Measurements from ENCODE around the gene SYT15. TPM values are rescaled to one million over a fixed set of nuclear protein-coding genes. Genes with fewer than 3 reads are reported as not detected.
"Not testable (repeated sequence)": the region's sequence is repeated elsewhere in the genome, so short reads cannot be mapped to it uniquely, and the experiment has no call there.

Gene SYT15
- polyA plus RNA-seq, 3 donors, result 0.23 to 0.31 TPM; not detected in 1

GRCh38 chr10:46565591-46566332, 13.2 kb upstream of the SYT15 start:
- H3K4me3 ChIP-seq (replicated peaks in 1 of 3; ENCODE audit: low read depth in 2 of 3, low read length in 3 of 3); H3K36me3 Mint-ChIP-seq; H2AFZ ChIP-seq (ENCODE audit: insufficient read depth, low read depth, low read length, poor library complexity, severe bottlenecking); H3K9ac ChIP-seq (ENCODE audit: insufficient read depth, low read length, poor library complexity, severe bottlenecking); H3K9me3 Mint-ChIP-seq; H3K27me3 Mint-ChIP-seq (ENCODE audit: low read depth in 3 of 3); intact Hi-C loops (cut with micrococcal nuclease); H3K27ac ChIP-seq (ENCODE audit: low read depth in 1 of 2, low read length in 2 of 2); H3K4me2 ChIP-seq (replicated peaks; ENCODE audit: extremely low read depth, low read length, poor library complexity, severe bottlenecking); H3K36me3 ChIP-seq (replicated peaks in 1 of 2; ENCODE audit: control insufficient read depth in 1 of 2, insufficient read depth in 2 of 2, low read length in 2 of 2); H3K4me3 Mint-ChIP-seq; H3K79me2 ChIP-seq (ENCODE audit: insufficient read depth, low read length); H3K27ac Mint-ChIP-seq; H3K9me3 ChIP-seq (replicated peaks in 1 of 2; ENCODE audit: control insufficient read depth in 1 of 2, insufficient read depth in 1 of 2, low read length in 2 of 2); H3K4me1 ChIP-seq (ENCODE audit: control insufficient read depth in 1 of 2, insufficient read depth in 2 of 2, low read length in 2 of 2); H4K20me1 ChIP-seq (ENCODE audit: insufficient read depth, low read length); H3K4me1 Mint-ChIP-seq; H3K27me3 ChIP-seq (ENCODE audit: control insufficient read depth in 2 of 2, insufficient read depth in 2 of 2, low read length in 2 of 2): not testable (repeated sequence)
- DNase-seq, result peak; percentile 50 to 63 (median 55)
- WGBS (ENCODE audit: insufficient coverage), result no CpG with 5 or more reads among the region's 6 CpGs
- peak; percentile 51 for TF ChIP-seq CTCF (IDR thresholded peaks at IDR 0.05)

GRCh38 chr10:46567151-46567550, 11.8 kb upstream of the SYT15 start:
- DNase-seq; intact Hi-C loops (cut with micrococcal nuclease); H3K4me3 Mint-ChIP-seq; H3K9ac ChIP-seq (ENCODE audit: insufficient read depth, low read length, poor library complexity, severe bottlenecking); H3K4me2 ChIP-seq (replicated peaks; ENCODE audit: extremely low read depth, low read length, poor library complexity, severe bottlenecking); H3K4me1 Mint-ChIP-seq; H4K20me1 ChIP-seq (ENCODE audit: insufficient read depth, low read length); H3K27ac ChIP-seq (ENCODE audit: low read depth in 1 of 2, low read length in 2 of 2); H3K79me2 ChIP-seq (ENCODE audit: insufficient read depth, low read length); H3K36me3 ChIP-seq (replicated peaks in 1 of 2; ENCODE audit: control insufficient read depth in 1 of 2, insufficient read depth in 2 of 2, low read length in 2 of 2); H3K4me3 ChIP-seq (replicated peaks in 1 of 3; ENCODE audit: low read depth in 2 of 3, low read length in 3 of 3); H3K27me3 ChIP-seq (ENCODE audit: control insufficient read depth in 2 of 2, insufficient read depth in 2 of 2, low read length in 2 of 2); H2AFZ ChIP-seq (ENCODE audit: insufficient read depth, low read depth, low read length, poor library complexity, severe bottlenecking); H3K4me1 ChIP-seq (ENCODE audit: control insufficient read depth in 1 of 2, insufficient read depth in 2 of 2, low read length in 2 of 2); H3K27me3 Mint-ChIP-seq (ENCODE audit: low read depth in 3 of 3); H3K9me3 ChIP-seq (replicated peaks in 1 of 2; ENCODE audit: control insufficient read depth in 1 of 2, insufficient read depth in 1 of 2, low read length in 2 of 2); H3K36me3 Mint-ChIP-seq; H3K27ac Mint-ChIP-seq; H3K9me3 Mint-ChIP-seq: not testable (repeated sequence)
- WGBS (ENCODE audit: insufficient coverage), result no CpG with 5 or more reads among the region's 9 CpGs

GRCh38 chr10:46570655-46571054, 8.3 kb upstream of the SYT15 start:
- H3K79me2 ChIP-seq (ENCODE audit: insufficient read depth, low read length); H3K4me1 ChIP-seq (ENCODE audit: control insufficient read depth in 1 of 2, insufficient read depth in 2 of 2, low read length in 2 of 2); H3K9me3 Mint-ChIP-seq; H3K9ac ChIP-seq (ENCODE audit: insufficient read depth, low read length, poor library complexity, severe bottlenecking); H3K9me3 ChIP-seq (replicated peaks in 1 of 2; ENCODE audit: control insufficient read depth in 1 of 2, insufficient read depth in 1 of 2, low read length in 2 of 2); H3K4me1 Mint-ChIP-seq; H3K27ac Mint-ChIP-seq; H3K27me3 ChIP-seq (ENCODE audit: control insufficient read depth in 2 of 2, insufficient read depth in 2 of 2, low read length in 2 of 2); H2AFZ ChIP-seq (ENCODE audit: insufficient read depth, low read depth, low read length, poor library complexity, severe bottlenecking); H3K4me3 Mint-ChIP-seq; H3K4me3 ChIP-seq (replicated peaks in 1 of 3; ENCODE audit: low read depth in 2 of 3, low read length in 3 of 3); DNase-seq; H4K20me1 ChIP-seq (ENCODE audit: insufficient read depth, low read length); intact Hi-C loops (cut with micrococcal nuclease); H3K36me3 Mint-ChIP-seq; H3K4me2 ChIP-seq (replicated peaks; ENCODE audit: extremely low read depth, low read length, poor library complexity, severe bottlenecking); H3K36me3 ChIP-seq (replicated peaks in 1 of 2; ENCODE audit: control insufficient read depth in 1 of 2, insufficient read depth in 2 of 2, low read length in 2 of 2); H3K27ac ChIP-seq (ENCODE audit: low read depth in 1 of 2, low read length in 2 of 2): not testable (repeated sequence)
- no CpG with 5 or more reads among the region's 2 CpGs for WGBS (ENCODE audit: insufficient coverage)
- peaks cover 0 to 13% (median 2%) of the 10 kb centered on the region in 3 donors for H3K27me3 Mint-ChIP-seq (ENCODE audit: low read depth in 3 of 3)

- H3K9ac ChIP-seq (ENCODE audit: insufficient read depth, low read length, poor library complexity, severe bottlenecking); H3K4me1 Mint-ChIP-seq; H3K27ac Mint-ChIP-seq; H3K4me3 ChIP-seq (replicated peaks in 1 of 3; ENCODE audit: low read depth in 2 of 3, low read length in 3 of 3); DNase-seq; H3K36me3 Mint-ChIP-seq; H3K9me3 ChIP-seq (replicated peaks in 1 of 2; ENCODE audit: control insufficient read depth in 1 of 2, insufficient read depth in 1 of 2, low read length in 2 of 2); H3K4me3 Mint-ChIP-seq; H2AFZ ChIP-seq (ENCODE audit: insufficient read depth, low read depth, low read length, poor library complexity, severe bottlenecking); H3K36me3 ChIP-seq (replicated peaks in 1 of 2; ENCODE audit: control insufficient read depth in 1 of 2, insufficient read depth in 2 of 2, low read length in 2 of 2); H3K9me3 Mint-ChIP-seq; intact Hi-C loops (cut with micrococcal nuclease); H3K4me2 ChIP-seq (replicated peaks; ENCODE audit: extremely low read depth, low read length, poor library complexity, severe bottlenecking); H3K4me1 ChIP-seq (ENCODE audit: control insufficient read depth in 1 of 2, insufficient read depth in 2 of 2, low read length in 2 of 2); H3K27ac ChIP-seq (ENCODE audit: low read depth in 1 of 2, low read length in 2 of 2); H3K79me2 ChIP-seq (ENCODE audit: insufficient read depth, low read length); H3K27me3 ChIP-seq (ENCODE audit: control insufficient read depth in 2 of 2, insufficient read depth in 2 of 2, low read length in 2 of 2); H4K20me1 ChIP-seq (ENCODE audit: insufficient read depth, low read length): not testable (repeated sequence)
- peaks cover 0 to 15% (median 5%) of the 10 kb centered on the region in 3 donors for H3K27me3 Mint-ChIP-seq (ENCODE audit: low read depth in 3 of 3)
- WGBS (ENCODE audit: insufficient coverage), result no CpG with 5 or more reads among the region's 4 CpGs
These were observed 6.2 kb upstream of the SYT15 start for GRCh38 chr10:46572765-46573164.
